ENCODE data around the gene RER1.

- TF ChIP-seq, protein P1, sequence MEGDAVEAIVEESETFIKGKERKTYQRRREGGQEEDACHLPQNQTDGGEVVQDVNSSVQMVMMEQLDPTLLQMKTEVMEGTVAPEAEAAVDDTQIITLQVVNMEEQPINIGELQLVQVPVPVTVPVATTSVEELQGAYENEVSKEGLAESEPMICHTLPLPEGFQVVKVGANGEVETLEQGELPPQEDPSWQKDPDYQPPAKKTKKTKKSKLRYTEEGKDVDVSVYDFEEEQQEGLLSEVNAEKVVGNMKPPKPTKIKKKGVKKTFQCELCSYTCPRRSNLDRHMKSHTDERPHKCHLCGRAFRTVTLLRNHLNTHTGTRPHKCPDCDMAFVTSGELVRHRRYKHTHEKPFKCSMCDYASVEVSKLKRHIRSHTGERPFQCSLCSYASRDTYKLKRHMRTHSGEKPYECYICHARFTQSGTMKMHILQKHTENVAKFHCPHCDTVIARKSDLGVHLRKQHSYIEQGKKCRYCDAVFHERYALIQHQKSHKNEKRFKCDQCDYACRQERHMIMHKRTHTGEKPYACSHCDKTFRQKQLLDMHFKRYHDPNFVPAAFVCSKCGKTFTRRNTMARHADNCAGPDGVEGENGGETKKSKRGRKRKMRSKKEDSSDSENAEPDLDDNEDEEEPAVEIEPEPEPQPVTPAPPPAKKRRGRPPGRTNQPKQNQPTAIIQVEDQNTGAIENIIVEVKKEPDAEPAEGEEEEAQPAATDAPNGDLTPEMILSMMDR (conservative IDR thresholded peaks at IDR 0.05): no peak
- no peak for TF ChIP-seq ZFX (IDR thresholded peaks at IDR 0.05)
Measured at GRCh38 chr1:2396476-2396875, 4.8 kb downstream of the RER1 start.

All from C4-2B (cell line).